ENCODE measurements around the gene UBP1. TPM values are rescaled to one million over a fixed set of nuclear protein-coding genes. Genes with fewer than 3 reads are reported as not detected.

Gene UBP1
- polyA plus RNA-seq, 1 experiment = 104 TPM

- TF ChIP-seq CTCF (IDR thresholded peaks at IDR 0.05; ENCODE audit: low read depth, low read length) = no peak
- Histone ChIP-seq H3K4me3 (ENCODE audit: low read depth, low read length) (peak overlapping the region; percentile 80), H3K27ac (ENCODE audit: low read depth, low read length) (peak overlapping the region; percentile 99), H3K27me3 (ENCODE audit: control insufficient read depth, insufficient read depth, low read length) (no peaks in the 10 kb centered on the region), H3K9me3 (ENCODE audit: control insufficient read depth, insufficient read depth, low read length) (no peaks in the 10 kb centered on the region; the same call in 1 of the 2 replicates)
- no peak for DNase-seq (ENCODE audit: low read depth, low spot score)
- ChIA-PET CTCF (interaction anchor here (0.6 to 1.8 kb wide), 4 partner anchors 15 to 346 kb away, joined by 3 to 9 read pairs (median 6); no protein-coding TSS in a partner anchor), POLR2A (interaction anchor here (0.9 to 1.4 kb wide), 2 partner anchors 357 to 467 kb away, joined by 3 to 5 read pairs; partner anchors contain the start of gene PDCD6IP)
These were observed 1.2 kb upstream of the UBP1 start for GRCh38 chr3:33441225-33441976.

DNA sequence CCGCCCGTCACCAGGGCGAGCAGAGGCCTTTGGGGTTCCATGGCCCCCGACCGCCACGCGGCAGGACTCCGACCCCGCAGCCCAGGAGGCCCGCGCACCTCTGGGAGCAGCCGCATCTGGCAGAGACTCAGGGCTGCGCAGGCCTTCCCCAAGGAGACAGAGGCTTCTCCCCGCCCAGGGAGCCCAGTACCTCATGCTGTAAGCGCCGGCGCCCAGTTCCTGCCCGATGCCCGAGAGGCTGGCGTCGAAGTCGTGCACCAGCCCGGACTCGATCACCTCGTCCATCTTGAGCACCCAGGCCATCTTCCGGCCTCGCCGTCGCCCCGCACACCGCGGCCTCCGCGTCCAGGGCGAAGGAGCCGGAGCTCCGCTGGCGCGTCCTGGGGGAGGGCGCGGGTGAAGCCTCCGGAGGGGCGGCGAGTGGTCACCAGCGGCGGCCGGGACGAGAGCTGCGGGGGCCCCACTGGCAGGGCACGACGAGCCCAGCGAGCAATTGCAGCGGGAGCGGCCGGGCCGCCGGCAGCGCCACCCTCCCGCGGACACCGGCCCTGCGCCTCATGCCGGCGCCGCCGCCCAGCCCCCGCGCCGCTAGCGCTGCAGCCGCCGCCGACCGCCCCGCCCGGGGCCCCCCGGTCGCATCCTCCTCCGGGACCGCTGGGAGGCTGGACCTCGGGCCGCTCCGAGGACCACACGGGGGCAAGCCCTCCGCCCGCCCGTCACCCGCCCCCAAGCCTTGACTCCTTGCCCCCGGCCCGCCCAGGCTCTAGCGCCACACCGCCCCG, 468 bp downstream of the UBP1 start:
- DNase-seq (ENCODE audit: low read depth, low spot score) = no peak
- peak overlapping the region; percentile 72 for H3K27ac ChIP-seq (ENCODE audit: low read depth, low read length)
- ChIA-PET CTCF (interaction anchor here (1.1 kb wide), 1 partner anchor 10 kb away, joined by 3 read pairs; no protein-coding TSS in a partner anchor), POLR2A (interaction anchor here (0.6 to 1.4 kb wide), 6 partner anchors 22 to 358 kb away, joined by 3 to 5 read pairs (median 3); partner anchors contain the start of gene PDCD6IP)
- H3K27me3 ChIP-seq (ENCODE audit: control insufficient read depth, insufficient read depth, low read length) = no peaks in the 10 kb centered on the region
- peak; percentile 3; the same call in 1 of the 2 replicates for TF ChIP-seq CTCF (IDR thresholded peaks at IDR 0.05; ENCODE audit: low read depth, low read length)
- no peaks in the 10 kb centered on the region; the same call in 1 of the 2 replicates for H3K9me3 ChIP-seq (ENCODE audit: control insufficient read depth, insufficient read depth, low read length)
- H3K4me3 ChIP-seq (ENCODE audit: low read depth, low read length) = peak overlapping the region; percentile 86

GRCh38 chr3:33438881-33439545, 1.2 kb downstream of the UBP1 start:
- Histone ChIP-seq H3K9me3 (ENCODE audit: control insufficient read depth, insufficient read depth, low read length) (no peaks in the 10 kb centered on the region; the same call in 1 of the 2 replicates), H3K27me3 (ENCODE audit: control insufficient read depth, insufficient read depth, low read length) (no peaks in the 10 kb centered on the region), H3K27ac (ENCODE audit: low read depth, low read length) (peak overlapping the region; percentile 72), H3K4me3 (ENCODE audit: low read depth, low read length) (peak overlapping the region; percentile 86)
- POLR2A ChIA-PET = interaction anchor here (0.7 to 1.3 kb wide), 2 partner anchors 136 to 359 kb away, joined by 3 read pairs; partner anchors contain the start of gene PDCD6IP
- no peak for TF ChIP-seq CTCF (IDR thresholded peaks at IDR 0.05; ENCODE audit: low read depth, low read length)
- CTCF ChIA-PET = interaction anchor here (1.0 to 1.7 kb wide), 4 partner anchors 9 to 348 kb away, joined by 3 to 7 read pairs (median 4); no protein-coding TSS in a partner anchor
- DNase-seq (ENCODE audit: low read depth, low spot score) = no peak

GRCh38 chr3:33438284-33438668, 1.9 kb downstream of the UBP1 start:
- DNase-seq (ENCODE audit: low read depth, low spot score) = no peak
- H3K27me3 ChIP-seq (ENCODE audit: control insufficient read depth, insufficient read depth, low read length) = no peaks in the 10 kb centered on the region
- H3K9me3 ChIP-seq (ENCODE audit: control insufficient read depth, insufficient read depth, low read length) = no peaks in the 10 kb centered on the region; the same call in 1 of the 2 replicates
- TF ChIP-seq CTCF (IDR thresholded peaks at IDR 0.05; ENCODE audit: low read depth, low read length) = no peak
- H3K4me3 ChIP-seq (ENCODE audit: low read depth, low read length) = peak overlapping the region; percentile 86
- CTCF ChIA-PET = interaction anchor here (1.0 to 2.2 kb wide), 4 partner anchors 53 to 349 kb away, joined by 3 to 8 read pairs (median 6); no protein-coding TSS in a partner anchor
- H3K27ac ChIP-seq (ENCODE audit: low read depth, low read length) = peak overlapping the region; percentile 69
- POLR2A ChIA-PET = interaction anchor here (1.3 kb wide), 1 partner anchor 360 kb away, joined by 3 read pairs; the partner anchor contains the start of gene PDCD6IP
